Epithelial cell of prostate (primary cell): ENCODE measurements around the gene DDX43.
"Not testable (repeated sequence)": the region's sequence is repeated elsewhere in the genome, so short reads cannot be mapped to it uniquely, and the experiment has no call there.

Source experiments
- DNase-seq: peaks from one replicate; pipeline ENCODE4 v3.0.0-alpha.2; 2011; ENCODE audit warnings: low read depth, low spot score
- H3K27ac ChIP-seq: fragments of 450-650 bp; 2 replicates; pipeline ENCODE4 v1.5.1; 2017; ENCODE audit warnings: mild to moderate bottlenecking

Gene DDX43

GRCh38 chr6:73394577-73395354 is at the start of gene DDX43:
TSS of gene DDX43 (plus strand) at chr6:73394828. CDS start at chr6:73394906, 78 bp downstream.
- DNase-seq, result no peak
- no peak within 1 kb of the TSS for H3K27ac ChIP-seq

- DNase-seq, result no peak
- no peak overlapping the region for H3K27ac ChIP-seq
These were observed 46.0 kb upstream of the DDX43 start for GRCh38 chr6:73348550-73349204.

- no peak overlapping the region for H3K27ac ChIP-seq
- no peak for DNase-seq
These were observed 45.3 kb upstream of the DDX43 start for GRCh38 chr6:73349311-73349710.

- no peak for DNase-seq
- H3K27ac ChIP-seq, result no peak within 1 kb of the TSS
These were observed 40.7 kb upstream of the DDX43 start, which contains the start of gene DPPA5 for GRCh38 chr6:73353636-73354593. TSS of gene DPPA5 (minus strand) at chr6:73354276. CDS start at chr6:73354225, 51 bp downstream.

- H3K27ac ChIP-seq, result no peak within 1 kb of the TSS
- DNase-seq, result no peak
These were observed 32.3 kb upstream of the DDX43 start, which contains the start of gene KHDC3L for GRCh38 chr6:73362358-73362757. TSS of gene KHDC3L (plus strand) at chr6:73362658. CDS start at chr6:73362730, 72 bp downstream.

- no peak overlapping the region for H3K27ac ChIP-seq
- no peak for DNase-seq
These were observed 31.6 kb upstream of the DDX43 start for GRCh38 chr6:73362869-73363536.

GRCh38 chr6:73363537-73363875 is 31.1 kb upstream of the DDX43 start:
- DNase-seq, result no peak
- no peak overlapping the region for H3K27ac ChIP-seq

GRCh38 chr6:73364121-73364520 is 30.5 kb upstream of the DDX43 start:
- H3K27ac ChIP-seq, result no peak overlapping the region
- no peak for DNase-seq

GRCh38 chr6:73364549-73364948 is 30.1 kb upstream of the DDX43 start:
- no peak overlapping the region for H3K27ac ChIP-seq
- no peak for DNase-seq

GRCh38 chr6:73367761-73368355 is 26.8 kb upstream of the DDX43 start:
- H3K27ac ChIP-seq, result no peak overlapping the region
- DNase-seq, result no peak

GRCh38 chr6:73368675-73369074 is 26.0 kb upstream of the DDX43 start:
- no peak for DNase-seq
- H3K27ac ChIP-seq, result no peak overlapping the region

- no peak for DNase-seq
- no peak overlapping the region for H3K27ac ChIP-seq
These were observed 25.5 kb upstream of the DDX43 start for GRCh38 chr6:73369157-73369556.

GRCh38 chr6:73369563-73369962 is 25.1 kb upstream of the DDX43 start, which contains the start of gene OOEP:
TSS of gene OOEP (minus strand) at chr6:73369897. CDS start at chr6:73369792, 105 bp downstream.
- no peak within 1 kb of the TSS for H3K27ac ChIP-seq
- no peak for DNase-seq

GRCh38 chr6:73371984-73372383 is 22.6 kb upstream of the DDX43 start:
- DNase-seq, result no peak
- no peak overlapping the region for H3K27ac ChIP-seq

- DNase-seq, result no peak
- H3K27ac ChIP-seq, result no peak overlapping the region
These were observed 22.1 kb upstream of the DDX43 start for GRCh38 chr6:73372516-73372915.

- H3K27ac ChIP-seq, result no peak overlapping the region
- no peak for DNase-seq
These were observed 19.4 kb upstream of the DDX43 start for GRCh38 chr6:73375216-73375615.

GRCh38 chr6:73377225-73377624 is 17.4 kb upstream of the DDX43 start:
- H3K27ac ChIP-seq, result no peak overlapping the region
- no peak for DNase-seq

- not testable (repeated sequence) for DNase-seq, H3K27ac ChIP-seq
These were observed 13.1 kb upstream of the DDX43 start for GRCh38 chr6:73381531-73381930.

GRCh38 chr6:73382462-73383113 is 12.0 kb upstream of the DDX43 start:
- no peak overlapping the region for H3K27ac ChIP-seq
- DNase-seq, result no peak
